Measurements from ENCODE around the gene TRABD.
A peak's percentile ranks its signal among the peaks of the same experiment; 100 is the strongest.

The TRABD gene

DNA sequence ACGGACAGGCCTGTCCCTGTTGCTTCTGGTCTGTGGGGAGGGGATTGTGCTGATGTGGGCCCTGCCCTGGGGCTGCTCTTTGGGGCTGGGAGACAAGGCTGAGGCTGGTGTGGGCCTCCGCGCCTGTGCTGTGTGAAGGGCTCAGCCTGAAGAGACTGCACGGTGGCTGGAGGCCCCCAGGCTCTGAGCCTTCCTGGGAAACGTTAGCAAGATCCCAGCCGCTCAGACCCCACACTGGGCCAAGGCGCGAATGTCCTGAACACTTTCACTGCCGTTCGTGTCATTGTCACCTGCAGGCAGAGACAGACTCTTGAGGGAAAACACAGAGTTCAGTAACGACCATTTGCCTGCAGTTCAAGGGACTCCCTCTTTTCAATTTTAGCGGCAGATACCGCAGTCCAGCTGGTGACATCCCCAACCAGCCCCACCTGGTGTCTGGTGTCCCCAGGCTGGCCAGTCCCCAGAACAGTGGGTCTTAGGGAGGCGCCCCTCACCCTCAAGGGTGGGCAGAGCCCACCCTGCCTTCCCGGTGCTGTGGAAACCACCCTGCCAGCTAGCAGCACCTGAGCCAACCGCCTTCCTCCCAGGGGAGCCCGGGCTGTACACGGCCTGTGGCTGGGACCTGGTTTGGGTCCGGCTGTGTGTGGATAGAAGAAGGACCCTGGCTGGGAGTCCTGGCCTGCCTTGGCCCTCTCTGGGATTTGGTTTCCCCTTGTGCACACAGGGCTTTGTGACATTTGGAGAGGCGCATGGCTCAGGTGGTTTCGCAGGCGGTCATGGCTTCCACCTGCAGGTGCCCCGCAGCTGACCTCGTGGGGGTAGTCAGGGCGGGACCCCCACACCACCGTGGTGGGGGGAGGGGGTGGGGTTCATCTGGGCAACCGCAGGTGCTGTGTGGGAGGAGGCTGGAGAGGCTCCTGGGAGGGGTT, 9.5 kb upstream of the TRABD start:
- Mint-ChIP-seq H3K9me3 (no peaks in the 10 kb centered on the region), H3K36me3 (ENCODE audit: low read depth) (no peaks in the 10 kb centered on the region), H3K4me1 (peaks cover 3% of the 10 kb centered on the region), H3K27me3 (peaks cover 15% of the 10 kb centered on the region), H3K27ac (no peak overlapping the region), H3K4me3 (no peak overlapping the region)
- DNase-seq (no peak), ATAC-seq (no peak)

- Mint-ChIP-seq H3K27ac (no peak overlapping the region), H3K9me3 (no peaks in the 10 kb centered on the region), H3K27me3 (peaks cover 13% of the 10 kb centered on the region), H3K36me3 (ENCODE audit: low read depth) (no peaks in the 10 kb centered on the region), H3K4me3 (no peak overlapping the region), H3K4me1 (peaks cover 3% of the 10 kb centered on the region)
- ATAC-seq (no peak), DNase-seq (no peak)
Observed at GRCh38 chr22:50176850-50177536, 8.7 kb upstream of the TRABD start.

DNA sequence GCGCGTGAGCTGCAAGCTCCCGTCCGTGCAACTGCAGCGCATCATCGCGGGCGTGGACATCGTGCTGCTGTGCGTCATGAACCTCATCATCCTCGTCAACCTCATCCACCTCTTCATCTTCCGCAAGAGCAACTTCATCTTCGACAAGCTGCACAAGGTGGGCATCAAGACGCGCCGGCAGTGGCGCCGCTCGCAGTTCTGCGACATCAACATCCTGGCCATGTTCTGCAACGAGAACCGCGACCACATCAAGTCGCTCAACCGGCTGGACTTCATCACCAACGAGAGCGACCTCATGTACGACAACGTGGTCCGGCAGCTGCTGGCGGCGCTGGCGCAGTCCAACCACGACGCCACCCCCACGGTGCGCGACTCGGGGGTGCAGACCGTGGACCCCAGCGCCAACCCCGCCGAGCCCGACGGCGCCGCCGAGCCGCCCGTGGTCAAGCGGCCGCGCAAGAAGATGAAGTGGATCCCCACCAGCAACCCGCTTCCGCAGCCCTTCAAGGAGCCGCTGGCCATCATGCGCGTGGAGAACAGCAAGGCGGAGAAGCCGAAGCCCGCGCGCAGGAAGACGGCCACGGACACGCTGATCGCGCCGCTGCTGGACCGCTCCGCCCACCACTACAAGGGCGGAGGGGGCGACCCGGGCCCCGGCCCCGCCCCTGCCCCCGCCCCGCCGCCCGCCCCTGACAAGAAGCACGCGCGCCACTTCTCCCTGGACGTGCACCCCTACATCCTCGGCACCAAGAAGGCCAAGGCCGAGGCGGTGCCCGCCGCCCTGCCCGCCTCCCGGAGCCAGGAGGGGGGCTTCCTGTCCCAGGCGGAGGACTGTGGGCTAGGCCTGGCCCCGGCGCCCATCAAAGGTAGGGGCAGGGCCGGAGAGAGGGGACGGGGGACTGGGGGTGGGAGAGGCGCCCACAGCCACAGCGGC, 7.9 kb upstream of the TRABD start:
- Mint-ChIP-seq H3K4me3 (no peak overlapping the region), H3K27ac (no peak overlapping the region), H3K9me3 (no peaks in the 10 kb centered on the region), H3K36me3 (ENCODE audit: low read depth) (no peaks in the 10 kb centered on the region), H3K27me3 (peaks cover 9% of the 10 kb centered on the region), H3K4me1 (peaks cover 3% of the 10 kb centered on the region)
- DNase-seq, result no peak
- no peak for ATAC-seq

DNA sequence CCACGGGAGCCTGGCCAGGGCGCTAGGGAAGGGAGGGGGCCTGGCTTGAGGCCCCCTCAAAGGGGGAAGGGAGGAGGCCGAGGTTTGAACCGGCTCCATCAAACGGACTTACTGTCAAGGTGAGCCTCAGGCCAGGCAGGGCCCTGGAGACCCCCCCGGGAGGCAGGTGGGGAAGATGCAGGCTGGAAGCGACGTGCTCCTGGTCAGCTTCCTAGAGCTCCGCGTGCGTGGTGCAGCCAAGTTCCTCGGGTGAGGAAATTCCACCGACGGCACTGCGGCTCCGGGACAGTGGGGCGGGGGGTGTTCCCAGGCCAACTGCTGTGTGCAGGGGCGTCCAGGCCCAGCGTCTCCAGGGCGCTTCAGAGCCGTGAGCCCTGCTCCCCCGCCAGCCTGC, 7.2 kb upstream of the TRABD start:
- ATAC-seq (no peak), DNase-seq (no peak)
- H3K27me3 Mint-ChIP-seq, result peaks cover 4% of the 10 kb centered on the region
- no peak overlapping the region for H3K4me3 Mint-ChIP-seq
- H3K27ac Mint-ChIP-seq, result no peak overlapping the region
- H3K4me1 Mint-ChIP-seq, result peaks cover 3% of the 10 kb centered on the region
- no peaks in the 10 kb centered on the region for H3K36me3 Mint-ChIP-seq (ENCODE audit: low read depth)
- H3K9me3 Mint-ChIP-seq, result no peaks in the 10 kb centered on the region

DNA sequence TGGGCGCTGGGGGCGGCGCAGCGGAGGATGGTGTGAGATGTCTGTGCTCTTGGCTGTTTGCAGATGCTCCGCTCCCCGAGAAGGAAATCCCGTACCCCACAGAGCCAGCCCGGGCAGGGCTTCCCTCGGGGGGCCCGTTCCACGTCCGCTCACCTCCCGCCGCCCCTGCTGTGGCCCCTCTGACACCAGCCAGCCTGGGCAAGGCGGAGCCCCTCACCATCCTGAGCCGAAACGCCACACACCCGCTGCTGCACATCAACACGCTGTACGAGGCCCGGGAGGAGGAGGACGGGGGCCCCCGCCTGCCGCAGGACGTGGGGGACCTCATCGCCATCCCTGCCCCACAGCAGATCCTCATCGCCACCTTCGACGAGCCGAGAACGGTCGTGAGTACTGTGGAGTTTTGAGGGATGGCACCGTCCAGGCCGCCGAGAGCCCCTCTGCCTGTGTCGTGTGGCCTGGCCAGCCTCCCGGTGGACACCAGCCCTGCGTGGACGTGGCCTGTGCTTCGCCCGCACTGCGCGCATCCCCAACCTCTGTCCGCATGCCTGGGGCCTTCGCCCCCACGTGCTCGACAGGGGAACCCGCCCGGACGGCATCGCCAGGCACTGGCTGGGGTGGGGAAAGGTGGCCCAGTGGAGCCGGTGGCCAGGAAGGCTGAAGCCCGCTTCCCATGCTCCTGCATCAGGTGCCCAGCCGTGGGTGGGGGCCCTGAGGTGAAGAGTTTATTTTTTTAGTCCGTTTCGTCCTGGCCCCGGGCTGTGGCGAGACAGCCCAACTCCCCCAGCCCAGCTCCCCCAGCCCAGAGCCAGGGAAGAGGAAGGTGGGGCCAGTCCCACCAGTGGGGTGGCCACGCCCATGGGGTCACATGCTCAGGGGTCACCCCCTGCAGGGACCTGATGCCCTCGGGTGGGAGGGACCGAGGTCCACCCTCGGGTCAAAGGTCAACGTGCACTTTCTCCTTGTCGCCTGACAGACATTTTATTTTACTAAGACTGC, 6.5 kb upstream of the TRABD start:
- ATAC-seq (no peak), DNase-seq (no peak)
- H3K4me1 Mint-ChIP-seq, result peaks cover 3% of the 10 kb centered on the region
- no peaks in the 10 kb centered on the region for H3K9me3 Mint-ChIP-seq
- no peak overlapping the region for H3K27ac Mint-ChIP-seq
- no peaks in the 10 kb centered on the region for H3K36me3 Mint-ChIP-seq (ENCODE audit: low read depth)
- H3K27me3 Mint-ChIP-seq, result no peaks in the 10 kb centered on the region
- H3K4me3 Mint-ChIP-seq, result no peak overlapping the region

DNA sequence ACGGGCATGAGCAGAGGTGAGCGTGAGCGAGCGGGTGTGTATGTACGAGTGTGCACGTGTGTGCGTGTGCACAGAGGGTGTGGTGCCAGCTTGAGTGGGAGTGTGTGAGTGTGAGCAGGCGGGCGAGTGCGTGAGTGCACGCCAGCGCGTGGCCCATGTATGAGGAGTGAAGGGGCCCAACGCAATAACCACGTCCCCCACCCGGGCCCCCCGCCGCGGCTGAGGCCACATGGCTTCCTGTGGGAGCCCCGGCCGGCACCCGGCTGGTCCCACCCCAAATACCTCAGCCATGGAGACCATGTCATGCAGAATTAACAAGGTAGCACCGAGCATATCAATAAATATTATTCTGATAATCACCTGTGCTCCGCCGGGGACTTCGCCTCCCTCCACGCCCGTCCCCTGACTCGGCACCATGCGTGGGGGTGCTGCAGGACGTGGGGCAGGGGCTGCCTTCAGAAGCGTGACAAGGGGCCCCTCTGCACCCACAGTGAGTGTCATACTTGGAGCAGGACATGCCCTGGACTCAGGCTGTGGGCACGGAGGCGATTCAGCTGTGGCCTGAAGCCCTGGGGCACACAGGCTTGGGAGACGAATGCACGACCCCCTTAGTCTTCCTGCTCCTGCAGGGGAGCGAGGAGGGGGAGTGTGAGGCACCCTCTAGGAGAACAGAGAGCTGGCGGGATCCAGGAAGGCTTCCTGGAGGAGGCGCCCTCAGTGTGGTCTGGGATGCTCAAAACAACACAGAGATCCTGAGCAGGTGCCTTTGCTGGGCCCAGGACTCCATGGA, 5.6 kb upstream of the TRABD start:
- ATAC-seq, result no peak
- H3K27ac Mint-ChIP-seq, result no peak overlapping the region
- H3K4me3 Mint-ChIP-seq, result no peak overlapping the region
- no peaks in the 10 kb centered on the region for H3K36me3 Mint-ChIP-seq (ENCODE audit: low read depth)
- no peaks in the 10 kb centered on the region for H3K9me3 Mint-ChIP-seq
- no peak for DNase-seq
- no peaks in the 10 kb centered on the region for H3K27me3 Mint-ChIP-seq
- peaks cover 7% of the 10 kb centered on the region for H3K4me1 Mint-ChIP-seq

DNA sequence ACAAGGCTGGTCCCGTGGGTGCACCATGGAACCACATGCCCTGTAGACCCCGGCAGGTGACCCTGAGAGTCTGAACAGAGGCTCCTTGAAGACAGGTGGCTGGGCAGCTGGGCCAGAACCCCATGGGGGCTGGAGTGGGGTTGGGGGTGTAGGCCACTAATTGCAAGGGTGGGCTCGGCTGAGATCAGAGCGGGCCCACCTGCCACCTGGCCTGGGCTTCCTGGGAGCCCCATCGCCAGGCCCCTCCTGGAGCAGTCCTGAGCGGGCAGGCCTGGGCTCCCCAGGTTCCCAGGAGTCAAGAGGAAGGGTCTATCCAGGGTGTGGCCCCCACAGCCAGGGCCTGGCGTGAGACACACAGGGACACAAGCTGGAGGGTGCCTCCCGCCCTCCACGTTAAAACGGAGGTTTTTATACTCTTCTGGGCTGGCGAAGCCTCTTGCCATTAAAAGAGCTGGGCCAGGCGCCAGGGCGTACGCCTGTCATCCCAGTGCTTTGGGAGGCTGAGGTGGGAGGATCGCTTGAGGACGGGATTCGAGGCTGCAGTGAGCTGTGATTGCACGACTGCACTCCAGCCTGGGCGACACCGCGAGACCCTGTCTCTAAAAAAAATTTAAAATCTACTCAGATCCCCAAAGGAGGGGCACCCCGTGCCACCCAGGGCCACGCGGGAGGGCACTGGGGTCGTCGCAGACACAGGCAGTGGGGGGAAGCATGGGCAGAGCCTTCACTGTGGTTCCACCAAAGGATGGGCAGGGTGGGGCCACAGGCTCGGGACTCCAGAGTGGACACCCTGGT, 4.8 kb upstream of the TRABD start:
- H3K27ac Mint-ChIP-seq, result no peak overlapping the region
- no peak for ATAC-seq
- H3K4me3 Mint-ChIP-seq, result no peak overlapping the region
- DNase-seq, result no peak
- H3K36me3 Mint-ChIP-seq (ENCODE audit: low read depth), result no peaks in the 10 kb centered on the region
- H3K4me1 Mint-ChIP-seq, result peaks cover 10% of the 10 kb centered on the region
- no peaks in the 10 kb centered on the region for H3K9me3 Mint-ChIP-seq
- no peaks in the 10 kb centered on the region for H3K27me3 Mint-ChIP-seq

DNA sequence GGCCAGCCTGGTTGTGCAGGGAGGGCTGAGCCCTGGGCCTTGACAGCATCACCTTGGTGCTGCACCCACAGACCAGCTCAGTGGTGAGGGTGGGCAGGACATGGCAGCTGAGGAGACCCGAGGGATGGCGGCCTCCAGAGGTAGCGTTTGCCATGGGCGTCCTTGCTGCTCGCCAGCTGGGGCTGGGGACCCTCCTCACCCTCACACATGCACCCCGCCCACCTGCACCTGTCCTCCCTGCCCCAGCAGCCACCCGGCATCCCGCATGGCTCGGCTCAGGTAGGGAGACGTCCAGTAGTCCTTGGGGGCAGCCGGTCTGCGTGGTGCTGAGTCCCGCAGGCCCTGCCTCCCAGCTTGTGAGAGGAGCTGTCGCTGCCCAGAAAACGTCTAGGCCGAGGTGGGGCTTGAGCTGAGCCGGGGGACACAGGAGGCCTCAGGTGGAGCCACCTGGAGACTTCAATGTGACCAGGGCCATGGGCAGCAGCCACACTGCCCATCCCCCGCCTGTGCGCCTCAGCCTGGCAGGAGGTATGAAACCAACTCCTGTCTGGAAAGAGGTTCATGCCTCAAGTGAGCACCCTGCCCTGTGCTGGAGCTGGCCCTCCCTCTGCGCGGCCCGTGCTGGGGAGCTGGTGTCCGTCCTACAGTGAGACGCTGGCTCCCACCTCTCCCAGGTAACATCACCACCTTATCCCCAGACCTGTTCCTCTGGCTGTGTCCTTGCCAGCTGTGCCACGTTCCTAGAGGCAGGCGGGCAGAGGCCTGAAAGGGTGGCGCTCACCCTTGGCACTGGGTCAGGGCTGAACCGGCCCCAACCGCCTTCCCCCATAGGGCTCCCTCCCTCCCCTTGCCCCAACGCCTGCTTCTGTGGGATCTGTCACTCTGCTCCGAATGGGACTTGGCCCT, 3.3 kb upstream of the TRABD start:
- Mint-ChIP-seq H3K36me3 (ENCODE audit: low read depth) (peaks cover 3% of the 10 kb centered on the region), H3K4me1 (peaks cover 15% of the 10 kb centered on the region), H3K9me3 (no peaks in the 10 kb centered on the region), H3K4me3 (no peak overlapping the region), H3K27ac (no peak overlapping the region), H3K27me3 (no peaks in the 10 kb centered on the region)
- ATAC-seq (no peak), DNase-seq (no peak)

GRCh38 chr22:50183141-50183971, 2.4 kb upstream of the TRABD start:
- Mint-ChIP-seq H3K9me3 (no peaks in the 10 kb centered on the region), H3K27me3 (no peaks in the 10 kb centered on the region), H3K4me1 (peaks cover 23% of the 10 kb centered on the region), H3K36me3 (ENCODE audit: low read depth) (peaks cover 4% of the 10 kb centered on the region), H3K4me3 (peak overlapping the region; percentile 40), H3K27ac (no peak overlapping the region)
- DNase-seq (no peak), ATAC-seq (no peak)

DNA sequence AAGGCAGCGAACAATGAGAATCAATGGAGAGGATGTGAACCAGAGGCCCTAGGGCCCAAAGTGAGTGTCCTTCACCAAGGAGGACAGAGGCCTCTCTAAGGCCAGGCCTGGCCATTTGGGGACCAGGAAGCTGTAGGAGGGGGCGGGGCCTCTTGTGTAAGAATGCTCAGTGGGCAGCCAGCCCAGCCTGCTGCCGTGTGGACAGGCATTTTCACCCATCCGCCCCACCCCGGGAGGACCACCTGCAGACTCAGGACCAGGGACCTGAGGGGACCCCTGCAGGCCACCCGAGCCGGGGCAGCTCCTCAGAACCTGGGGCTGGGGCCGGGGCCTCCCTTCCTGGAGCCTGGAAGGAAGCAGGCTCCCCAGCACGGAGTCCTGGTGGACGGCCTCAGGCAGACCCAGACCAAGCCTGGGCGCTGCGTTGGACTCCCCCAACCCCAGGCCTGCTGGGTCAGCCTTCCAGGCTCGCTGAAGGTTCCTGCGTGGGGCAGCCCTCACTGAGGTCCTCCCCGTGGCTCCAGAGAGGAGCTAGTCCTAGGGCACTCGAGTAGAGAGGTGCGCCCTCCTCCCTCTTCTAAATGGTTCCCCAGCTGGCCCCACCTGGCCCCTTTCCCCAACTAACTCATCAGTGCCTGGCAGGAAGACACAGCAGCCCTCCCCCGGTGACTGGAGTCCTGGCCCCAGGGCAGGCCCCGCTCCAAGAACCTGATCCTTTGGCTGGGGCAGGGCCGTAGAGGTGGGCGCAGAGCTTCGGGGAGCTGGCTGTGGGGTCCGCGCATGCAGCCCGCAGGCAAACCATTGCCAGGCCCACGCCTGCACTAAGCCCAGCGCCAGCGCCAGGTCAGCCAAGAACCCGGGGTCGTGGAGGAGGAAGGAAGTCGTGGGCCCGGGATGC, 1.5 kb upstream of the TRABD start:
- DNase-seq, result no peak
- H3K4me1 Mint-ChIP-seq, result peaks cover 30% of the 10 kb centered on the region
- peak overlapping the region; percentile 73 for H3K4me3 Mint-ChIP-seq
- no peaks in the 10 kb centered on the region for H3K9me3 Mint-ChIP-seq
- no peak for ATAC-seq
- H3K27me3 Mint-ChIP-seq, result no peaks in the 10 kb centered on the region
- H3K36me3 Mint-ChIP-seq (ENCODE audit: low read depth), result peaks cover 4% of the 10 kb centered on the region
- H3K27ac Mint-ChIP-seq, result no peak overlapping the region
